ENCODE results near the gene G2E3.
A peak's percentile ranks its signal among the peaks of the same experiment; 100 is the strongest.
"Not testable (repeated sequence)": the region's sequence is repeated elsewhere in the genome, so short reads cannot be mapped to it uniquely, and the experiment has no call there.

G2E3 gene

DNA sequence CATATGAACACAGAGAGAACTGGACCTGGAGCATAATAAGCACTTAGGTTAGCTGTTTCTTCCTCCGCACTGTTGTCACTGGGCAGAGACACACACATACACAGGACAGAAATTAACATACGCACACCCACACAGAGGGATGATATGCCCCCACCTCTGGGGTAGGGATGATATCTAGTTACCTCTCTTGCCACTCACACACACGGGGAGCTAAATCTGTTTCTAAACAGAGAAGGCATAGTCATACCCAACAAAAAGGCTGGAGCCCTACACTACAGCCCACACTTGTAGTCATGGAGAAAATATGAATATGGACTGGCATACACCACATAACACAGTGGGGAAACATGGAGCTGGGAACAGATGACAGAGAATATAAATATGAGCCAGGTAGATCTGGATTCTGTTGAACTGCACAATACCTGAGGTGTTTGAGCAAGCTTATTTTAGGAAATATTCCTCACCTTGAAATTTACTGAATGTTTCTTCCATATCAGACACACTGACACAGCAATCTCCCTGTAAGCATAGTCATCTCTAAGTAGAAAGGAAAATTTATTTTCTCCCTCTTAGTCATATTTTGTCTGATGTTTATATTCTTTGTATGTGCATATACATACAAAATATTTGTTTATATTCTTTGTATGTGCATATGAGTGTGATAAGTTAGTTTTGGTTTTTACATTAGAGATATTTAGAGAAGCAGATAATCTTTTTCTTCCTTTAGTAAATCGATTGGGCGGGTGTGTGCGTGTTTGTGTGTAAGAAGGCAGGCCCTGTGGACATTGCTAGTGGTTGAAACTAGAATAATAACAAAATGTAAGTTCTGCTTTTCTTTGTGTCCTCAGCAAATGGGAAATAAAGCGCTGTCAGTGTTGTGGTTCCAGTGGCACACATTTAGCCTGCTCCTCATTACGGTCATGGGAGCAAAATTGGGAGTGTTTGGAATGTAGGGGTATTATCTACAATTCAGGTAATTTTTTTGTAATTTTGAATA is 42.3 kb downstream of the G2E3 start:
- DNase-seq (ENCODE audit: low read depth in 2 of 2, low spot score in 1 of 2): no peak

DNA sequence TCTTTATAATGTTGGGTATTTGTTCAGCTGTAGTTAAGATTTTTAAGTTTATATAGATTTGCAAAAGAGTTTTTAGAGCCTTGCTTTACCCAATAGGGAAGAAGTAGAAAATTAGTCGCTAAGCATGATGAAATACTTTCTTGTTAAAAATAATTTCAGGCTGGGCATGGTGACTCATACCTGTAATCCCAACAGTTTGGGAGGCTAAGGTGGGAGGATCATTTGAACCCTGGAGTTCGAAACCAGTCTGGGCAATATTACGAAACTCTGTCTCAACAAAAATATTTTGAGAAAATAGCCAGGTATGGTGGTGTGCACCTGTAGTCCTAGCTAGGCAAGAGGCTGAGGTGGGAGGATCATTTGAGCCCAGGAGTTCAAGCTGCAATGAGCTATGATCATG is 44.4 kb downstream of the G2E3 start:
- no peak for DNase-seq (ENCODE audit: low read depth in 2 of 2, low spot score in 1 of 2)

DNA sequence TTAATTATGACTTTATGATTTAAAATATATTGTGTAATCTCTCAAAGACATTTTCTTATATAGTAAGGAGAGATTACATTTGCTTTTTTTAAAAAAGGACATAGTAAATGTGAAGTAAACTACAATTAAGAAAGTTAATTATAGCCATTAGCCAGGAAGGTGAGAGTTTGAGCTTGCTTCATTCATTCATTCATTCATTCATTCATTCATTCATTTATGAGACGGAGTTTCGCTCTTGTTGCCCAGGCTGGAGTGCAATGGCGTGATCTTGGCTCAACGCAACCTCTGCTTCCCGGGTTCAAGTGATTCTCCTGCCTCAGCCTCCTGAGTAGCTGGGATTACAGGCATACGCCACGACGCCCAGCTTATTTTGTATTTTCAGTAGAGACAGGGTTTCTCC is 45.7 kb downstream of the G2E3 start:
- DNase-seq (ENCODE audit: low read depth in 2 of 2, low spot score in 1 of 2): not testable (repeated sequence)

DNA sequence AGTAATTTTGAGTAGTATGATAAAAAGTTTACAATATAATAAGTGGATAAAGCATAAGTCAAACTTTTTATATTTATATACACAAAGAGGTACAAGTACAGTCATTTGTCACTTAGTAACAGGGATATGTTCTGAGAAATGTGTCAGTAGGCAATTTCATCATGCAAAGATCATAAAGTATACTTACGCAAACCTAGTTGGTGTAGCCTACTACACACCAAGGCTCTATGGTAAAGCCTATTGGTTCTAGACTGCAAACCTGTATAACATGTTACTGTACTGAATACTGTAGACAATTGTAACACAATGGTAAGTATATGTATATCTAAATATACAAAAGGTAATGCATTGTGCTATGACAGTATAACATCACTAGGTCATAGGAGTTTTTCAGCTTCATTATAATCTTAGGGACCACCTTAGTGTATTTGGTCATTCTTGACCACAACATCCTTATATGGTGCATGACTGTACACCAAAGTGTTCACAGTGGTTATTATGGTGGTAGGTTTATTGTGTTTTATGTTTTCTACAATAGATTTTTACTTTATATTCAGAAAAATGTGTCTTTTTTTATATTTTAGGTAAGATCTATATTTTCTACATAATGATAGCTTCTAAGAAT is 48.3 kb downstream of the G2E3 start:
- DNase-seq (ENCODE audit: low read depth in 2 of 2, low spot score in 1 of 2): no peak

DNA sequence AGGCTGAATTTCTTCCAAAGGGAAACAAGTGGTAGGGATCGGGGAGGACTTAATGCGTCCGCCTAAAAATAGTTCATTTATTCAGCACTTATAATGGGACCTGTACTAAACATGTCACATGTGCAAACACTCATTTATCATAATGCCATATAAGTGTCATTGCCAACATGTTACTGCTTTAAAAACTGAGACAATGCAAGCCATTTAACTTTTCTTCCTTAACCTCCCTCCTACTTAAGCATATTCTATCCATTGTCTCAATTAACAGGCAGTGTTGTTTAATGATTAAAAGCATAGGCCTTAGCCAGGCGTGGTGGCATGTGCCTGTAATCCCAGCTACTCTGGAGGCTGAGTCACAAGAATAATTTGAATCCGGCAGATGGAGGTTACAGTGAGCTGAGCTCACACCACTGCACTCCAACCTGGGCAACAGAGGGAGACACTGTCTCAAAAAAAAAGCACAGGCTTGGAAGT is 49.6 kb downstream of the G2E3 start:
- no peak for DNase-seq (ENCODE audit: low read depth in 2 of 2, low spot score in 1 of 2)

DNA sequence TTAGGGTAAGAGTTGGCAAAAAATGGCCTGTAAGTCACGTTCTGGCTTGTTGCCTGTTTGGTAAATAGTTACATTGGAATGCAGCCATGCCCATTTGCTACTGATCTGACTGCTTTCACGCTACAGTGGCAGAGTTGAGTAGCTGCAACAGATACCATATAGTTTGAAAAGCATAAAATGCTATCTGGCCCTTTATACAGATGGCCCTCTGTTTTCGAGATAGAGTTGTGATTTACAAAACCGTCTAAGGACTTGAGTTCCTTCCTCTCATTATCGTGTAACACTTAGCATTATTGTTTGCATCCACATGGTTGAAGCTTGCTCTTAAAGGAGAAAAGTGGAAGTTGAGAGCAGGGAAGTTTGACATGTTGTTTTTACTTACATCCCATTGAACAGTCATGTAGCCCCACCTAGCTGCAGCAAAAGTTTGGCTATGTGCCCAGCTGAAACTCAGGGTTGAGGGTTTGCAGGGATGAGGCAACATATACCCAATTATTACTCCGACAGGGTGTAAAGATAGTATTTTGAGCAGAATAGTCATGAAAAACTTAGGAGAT is 51.9 kb downstream of the G2E3 start:
- DNase-seq (ENCODE audit: low read depth in 2 of 2, low spot score in 1 of 2): no peak

DNA sequence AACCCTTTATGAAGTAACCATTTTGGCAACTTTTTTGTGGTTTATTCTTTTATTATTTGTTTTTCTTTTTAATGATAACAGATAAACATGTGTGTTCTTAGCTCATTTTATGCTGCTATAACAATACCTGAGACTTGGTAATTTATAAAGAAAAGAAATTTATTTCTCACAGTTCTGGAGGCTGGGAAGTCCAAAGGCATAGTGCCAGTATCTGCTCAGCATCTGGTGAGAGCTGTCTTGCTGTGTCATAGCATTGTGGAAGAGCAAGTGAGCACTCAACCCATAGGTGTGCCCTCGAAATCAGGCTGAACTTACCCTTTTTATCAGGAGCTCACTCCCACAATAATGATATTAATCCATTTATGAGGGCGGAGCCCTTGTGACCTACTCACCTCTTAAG is 55.2 kb downstream of the G2E3 start:
- no peak for DNase-seq (ENCODE audit: low read depth in 2 of 2, low spot score in 1 of 2)

DNA sequence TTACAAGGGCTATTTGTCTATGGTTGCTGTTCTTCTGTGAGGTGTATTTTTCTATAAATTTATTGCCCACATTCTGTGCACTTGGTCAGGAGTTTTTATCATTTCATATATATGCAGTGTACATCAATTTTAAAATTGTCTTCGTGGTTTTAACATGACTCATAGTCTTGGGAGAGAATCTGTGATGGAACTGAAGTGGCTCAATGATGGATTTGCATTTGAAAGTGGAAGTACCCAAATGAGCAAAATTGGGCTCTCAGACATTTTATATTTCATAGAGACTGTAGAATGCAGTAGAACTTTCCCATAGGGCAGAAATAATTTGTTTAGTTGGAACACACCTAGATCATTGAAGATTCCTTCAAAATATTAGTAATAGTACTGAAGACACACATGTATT is 61.2 kb downstream of the G2E3 start:
- no peak for DNase-seq (ENCODE audit: low read depth in 2 of 2, low spot score in 1 of 2)

DNA sequence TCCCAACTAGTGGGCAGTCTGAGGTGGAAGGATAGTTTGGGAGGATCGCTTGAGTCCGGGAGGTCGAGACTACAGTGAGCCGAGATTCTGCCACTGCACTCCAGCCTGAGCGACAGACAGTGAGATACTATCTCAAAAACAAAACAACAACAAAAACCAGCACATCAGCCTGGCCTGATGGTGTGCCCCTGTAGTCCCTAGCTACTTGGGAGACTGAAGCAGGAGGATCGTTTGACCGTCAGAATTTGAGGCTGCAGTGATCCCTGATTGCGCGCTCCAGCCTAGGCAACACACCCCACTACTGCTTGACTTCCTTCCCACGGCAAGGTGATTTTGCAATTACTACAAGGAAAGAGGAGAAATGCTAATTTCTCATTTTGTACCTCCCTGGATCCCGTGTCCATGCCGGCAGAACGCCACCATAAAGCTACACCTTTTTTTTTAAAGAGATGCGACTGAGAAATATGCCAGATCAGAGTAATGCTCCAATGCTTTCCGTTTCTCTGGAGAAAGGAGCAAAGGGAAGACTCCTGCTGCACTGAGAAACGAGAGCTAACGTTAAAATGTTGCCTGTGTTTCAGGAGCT is 62.5 kb downstream of the G2E3 start:
- DNase-seq (ENCODE audit: low read depth in 2 of 2, low spot score in 1 of 2): no peak

DNA sequence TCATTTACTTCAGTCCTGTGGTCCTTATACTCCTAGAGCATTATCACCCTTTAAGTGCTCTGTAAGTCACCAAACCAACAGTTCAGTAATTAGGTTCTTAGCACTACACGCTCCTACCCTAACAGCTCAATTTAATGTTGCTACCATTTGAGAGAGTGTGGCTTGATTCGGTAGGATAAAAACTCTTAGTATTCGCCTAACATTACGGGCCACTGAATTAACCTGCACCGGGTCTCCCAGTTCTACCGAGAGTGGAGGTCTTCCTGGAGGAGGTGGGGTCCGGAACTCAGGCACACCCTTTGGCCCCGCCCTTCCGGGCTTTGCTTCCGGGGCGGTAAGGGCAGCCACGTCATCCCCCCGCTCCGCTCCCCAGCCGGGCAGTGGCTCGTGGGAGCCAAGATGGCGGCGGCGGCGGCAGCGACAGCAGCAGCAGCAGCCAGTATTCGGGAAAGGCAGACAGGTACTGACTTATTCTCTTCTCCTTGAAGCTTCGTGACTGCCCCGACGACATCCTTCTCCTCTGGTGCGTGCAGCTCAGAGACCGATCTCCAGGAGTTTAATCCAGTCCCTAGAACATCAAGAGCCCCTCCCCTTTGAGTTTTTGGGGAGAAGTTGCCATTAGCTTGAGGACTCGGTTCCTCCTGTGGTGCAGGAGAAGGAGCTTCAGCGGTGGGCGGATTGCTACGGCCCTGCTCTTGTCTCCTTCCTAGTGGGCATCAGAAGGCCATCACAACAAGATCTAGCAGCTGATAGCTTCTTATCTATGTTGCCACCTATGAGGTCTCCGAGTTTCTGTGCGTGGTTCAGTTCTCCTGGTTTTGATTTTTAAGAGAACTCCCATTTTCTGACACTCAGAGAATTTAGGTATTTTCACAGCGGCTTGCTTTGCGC is 63.2 kb downstream of the G2E3 start, which contains the start of gene SCFD1:
Gene SCFD1 (plus strand): TSS at position 380 of the 891 bp plus-strand sequence. CDS start 20 bp downstream, at position 400.
- DNase-seq (ENCODE audit: low read depth in 2 of 2, low spot score in 1 of 2): peak; percentile 84 to 86

DNA sequence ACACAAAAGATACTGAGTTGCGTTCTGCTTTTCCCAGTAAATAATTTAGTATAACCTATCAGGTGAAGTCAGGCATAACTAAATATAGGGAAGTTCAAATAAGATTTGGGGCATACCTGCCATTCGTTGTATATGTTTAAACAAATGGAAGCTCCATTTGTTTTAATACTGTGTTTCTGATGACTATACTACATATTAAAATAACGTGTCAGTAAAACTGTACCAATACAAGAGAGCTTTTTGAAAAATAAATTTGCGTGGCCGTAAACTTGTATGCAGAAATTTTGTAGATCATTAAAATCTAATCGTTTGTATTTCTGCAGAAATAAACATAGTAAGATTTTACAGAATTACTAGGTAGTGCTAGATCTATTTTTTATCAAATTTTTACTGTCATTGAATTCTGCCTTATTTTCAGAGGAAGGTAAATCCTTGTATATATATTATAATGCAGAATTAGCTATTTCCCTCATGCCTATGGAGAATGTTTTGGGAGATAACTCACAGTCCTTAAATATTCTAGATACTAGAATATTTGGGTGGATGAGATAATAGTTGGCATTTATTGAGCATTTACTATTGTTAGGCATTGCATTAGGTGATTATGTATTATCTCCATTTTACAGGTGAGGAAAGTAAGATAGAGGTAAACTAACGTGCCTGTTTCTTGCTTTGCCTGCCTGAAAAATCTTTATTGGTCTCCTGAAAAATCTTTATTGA is 64.6 kb downstream of the G2E3 start:
- DNase-seq (ENCODE audit: low read depth in 2 of 2, low spot score in 1 of 2): no peak

DNA sequence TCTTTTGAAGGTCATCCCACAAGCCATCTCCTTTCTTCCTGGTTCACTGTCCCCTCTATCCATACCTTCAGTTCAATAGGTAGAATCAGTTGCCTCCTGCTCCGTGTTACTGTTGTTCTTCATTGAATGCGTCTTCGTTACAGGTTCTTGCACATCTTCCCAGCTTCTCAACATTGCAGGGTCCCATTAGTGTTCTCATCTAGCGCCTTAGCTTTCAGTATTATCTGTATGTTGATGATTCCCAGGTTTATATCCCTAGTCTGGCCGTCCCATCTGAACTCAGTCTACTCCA is 65.1 kb downstream of the G2E3 start:
- DNase-seq (ENCODE audit: low read depth in 2 of 2, low spot score in 1 of 2): no peak

DNA sequence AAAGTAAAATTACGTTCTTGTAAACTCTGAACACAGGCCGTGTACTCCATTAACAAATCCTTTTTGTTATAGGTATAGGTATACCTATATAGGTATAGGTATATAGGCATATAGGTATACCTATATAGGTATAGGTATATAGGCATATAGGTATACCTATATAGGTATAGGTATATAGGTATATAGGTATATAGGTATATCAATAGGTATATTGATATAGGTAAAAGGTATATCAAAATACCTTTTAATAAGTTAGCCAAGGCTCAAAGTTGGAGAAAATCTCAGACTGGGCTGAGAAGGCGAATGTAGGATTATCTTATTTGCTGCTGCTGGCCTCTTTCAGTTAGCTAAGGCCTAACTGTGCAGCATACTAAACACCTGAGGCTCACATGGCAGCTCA is 66.6 kb downstream of the G2E3 start:
- no peak for DNase-seq (ENCODE audit: low read depth in 2 of 2, low spot score in 1 of 2)

DNA sequence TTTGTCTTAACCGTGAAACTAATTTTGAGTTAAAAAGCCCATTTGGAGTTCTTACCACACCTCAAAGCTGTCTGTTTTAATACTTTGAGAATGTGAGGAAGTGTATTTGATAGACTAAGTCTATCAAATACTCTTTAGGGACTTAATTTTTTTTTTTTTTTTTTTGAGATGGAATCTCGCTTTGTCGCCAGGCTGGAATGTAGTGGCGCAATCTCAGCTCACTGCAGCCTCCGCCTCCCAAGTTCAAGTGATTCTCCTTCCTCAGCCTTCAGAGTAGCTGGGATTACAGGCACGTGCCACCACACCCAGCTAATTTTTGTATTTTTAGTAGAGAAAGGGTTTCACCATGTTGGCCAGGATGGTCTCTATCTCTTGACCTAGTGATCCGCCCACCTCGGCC is 70.5 kb downstream of the G2E3 start:
- not testable (repeated sequence) for DNase-seq (ENCODE audit: low read depth in 2 of 2, low spot score in 1 of 2)

DNA sequence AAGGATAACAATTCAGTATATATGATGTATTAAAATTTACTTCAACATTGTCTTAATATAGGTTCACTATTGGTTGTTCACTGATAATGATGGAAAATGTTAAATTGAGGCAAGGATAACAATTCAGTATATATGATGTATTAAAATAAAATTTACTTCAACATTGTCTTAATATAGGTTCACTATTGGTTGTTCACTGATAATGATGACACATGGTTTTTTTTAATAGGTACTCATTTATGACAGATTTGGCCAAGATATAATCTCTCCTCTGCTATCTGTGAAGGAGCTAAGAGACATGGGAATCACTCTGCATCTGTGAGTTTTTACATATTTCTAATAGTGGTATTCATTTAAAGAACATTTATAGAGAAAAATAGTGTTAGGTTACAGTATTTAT is 71.3 kb downstream of the G2E3 start:
- no peak for DNase-seq (ENCODE audit: low read depth in 2 of 2, low spot score in 1 of 2)

DNA sequence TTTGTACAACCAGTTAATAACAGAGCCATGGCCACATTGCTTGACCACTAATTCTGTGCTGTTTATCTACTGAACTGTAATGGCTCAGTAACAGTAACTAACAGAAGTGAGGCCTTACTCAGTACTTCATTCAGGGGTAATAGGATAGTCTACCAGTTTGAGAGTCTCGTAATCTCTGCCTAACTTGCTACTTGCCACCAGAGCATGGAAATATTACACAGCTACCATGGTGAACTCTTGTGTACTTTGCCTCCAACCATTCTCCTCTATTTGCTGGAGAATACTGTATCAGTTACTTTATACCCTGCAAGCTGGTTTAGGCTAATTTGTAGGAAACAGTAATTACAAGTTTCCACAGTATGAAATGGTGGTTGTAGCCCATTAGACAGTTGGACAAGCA is 73.8 kb downstream of the G2E3 start:
- no peak for DNase-seq (ENCODE audit: low read depth in 2 of 2, low spot score in 1 of 2)

DNA sequence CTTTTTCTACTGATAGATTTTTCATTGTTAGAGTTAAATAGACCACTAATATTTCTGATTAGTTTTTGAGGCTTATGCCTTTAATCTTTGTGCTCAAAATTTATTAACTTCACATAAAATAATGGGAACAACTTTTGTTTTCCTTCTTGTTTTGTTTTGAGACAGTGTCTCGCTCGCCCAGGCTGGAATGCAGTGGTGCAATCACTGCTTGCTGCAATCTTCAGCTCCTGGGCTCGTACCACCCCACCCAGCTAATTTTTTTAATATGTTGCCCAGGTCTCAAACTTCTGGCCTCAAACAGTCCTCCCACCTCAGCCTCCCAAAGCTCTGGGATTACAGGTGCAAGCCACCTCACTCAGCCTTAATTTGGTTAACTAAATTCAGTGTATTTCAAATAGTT is 80.0 kb downstream of the G2E3 start:
- DNase-seq (ENCODE audit: low read depth in 2 of 2, low spot score in 1 of 2): no peak

DNA sequence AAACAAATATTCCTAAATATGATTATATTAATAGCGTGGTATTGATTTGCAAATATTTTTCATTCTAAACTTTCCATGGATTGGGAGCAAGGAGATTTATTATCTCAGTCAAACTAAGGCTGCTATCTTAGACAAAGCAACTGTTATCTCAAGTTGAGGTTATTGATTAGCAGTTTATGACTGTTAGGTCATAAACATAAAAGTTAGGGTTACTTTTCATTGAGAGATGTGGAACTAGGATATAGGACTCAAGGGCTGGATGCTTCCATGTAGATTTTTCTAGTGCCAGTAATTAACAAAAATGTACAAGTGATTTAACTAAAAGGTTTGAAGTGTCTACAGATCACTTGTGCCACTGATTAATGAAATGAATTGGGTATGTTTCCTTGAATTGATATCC is 82.2 kb downstream of the G2E3 start:
- DNase-seq (ENCODE audit: low read depth in 2 of 2, low spot score in 1 of 2): no peak

DNA sequence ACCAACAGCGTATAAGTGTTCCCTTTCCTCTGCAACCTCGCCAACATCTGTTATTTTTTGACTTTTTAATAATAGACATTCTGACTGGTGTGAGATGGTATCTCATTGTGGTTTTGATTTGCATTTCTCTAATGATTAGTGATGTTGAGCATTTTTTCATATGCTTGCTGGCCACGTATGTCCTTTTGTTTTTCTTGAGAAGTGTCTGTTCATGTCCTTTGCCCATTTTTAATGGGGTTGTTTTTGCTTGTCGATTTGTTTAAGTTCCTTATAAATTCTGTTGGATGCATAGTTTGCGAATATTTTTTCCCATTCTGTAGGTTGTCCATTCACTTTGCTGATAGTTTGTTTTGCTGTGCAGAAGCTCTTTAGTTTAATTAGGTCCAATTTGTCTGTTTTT is 85.5 kb downstream of the G2E3 start:
- not testable (repeated sequence) for DNase-seq (ENCODE audit: low read depth in 2 of 2, low spot score in 1 of 2)

DNA sequence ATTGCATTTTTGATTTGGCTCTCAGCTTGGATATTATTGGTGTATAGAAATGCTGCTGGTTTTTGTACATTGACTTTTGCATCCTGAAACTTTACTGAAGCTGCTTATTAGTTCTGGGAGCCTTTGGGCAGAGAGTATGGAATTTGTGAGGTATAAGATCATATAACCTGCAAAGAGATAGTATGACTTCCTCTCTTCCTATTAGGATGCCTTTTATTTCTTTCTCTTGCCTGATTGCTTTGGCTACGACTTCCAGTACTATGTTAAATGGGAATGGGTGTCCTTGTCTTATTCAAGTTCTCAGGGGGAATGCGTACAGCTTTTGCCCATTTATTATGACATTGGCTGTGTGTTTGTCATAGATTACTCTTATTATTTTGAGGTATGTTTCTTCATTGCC is 86.6 kb downstream of the G2E3 start:
- DNase-seq (ENCODE audit: low read depth in 2 of 2, low spot score in 1 of 2): no peak

Data from stimulated activated CD8-positive, alpha-beta memory T cell treated with anti-CD3 and anti-CD28 coated beads, Interleukin-4, amount 100 ng/mL, for 4 hours (primary cell).